ENCODE measurements around the gene EXO1.

Gene EXO1

GRCh38 chr1:241813768-241814320, 34.2 kb upstream of the EXO1 start:
- Histone ChIP-seq H2AFZ (ENCODE audit: low read depth, low read length, severe bottlenecking) (no peak overlapping the region), H3K27ac (ENCODE audit: low read depth, low read length) (no peak overlapping the region), H3F3A (ENCODE audit: insufficient read depth) (no peaks in the 10 kb centered on the region), H4K20me1 (ENCODE audit: low read depth, low read length) (no peaks in the 10 kb centered on the region), H3K4me2 (ENCODE audit: low read depth, low read length, poor library complexity, severe bottlenecking) (no peak overlapping the region), H3K79me2 (ENCODE audit: insufficient read depth, low read length) (no peaks in the 10 kb centered on the region), H3K9ac (ENCODE audit: low read length) (no peak overlapping the region), H3K27me3 (ENCODE audit: low read length) (no peaks in the 10 kb centered on the region), H3K9me2 (replicated peaks; ENCODE audit: insufficient read depth, low read length) (no peaks in the 10 kb centered on the region), H3K9me3 (ENCODE audit: insufficient read depth, low read length) (no peaks in the 10 kb centered on the region), H3K4me3 (ENCODE audit: insufficient read depth, low read length, poor library complexity, severe bottlenecking) (no peak overlapping the region), H3K36me3 (ENCODE audit: low read length) (no peaks in the 10 kb centered on the region)
- no peak for TF ChIP-seq CTCF (IDR thresholded peaks at IDR 0.05; ENCODE audit: insufficient read depth, low read length, poor library complexity, severe bottlenecking)
- TF ChIP-seq EZH2phosphoT487 (conservative IDR thresholded peaks at IDR 0.05; ENCODE audit: low read length): no peak

GRCh38 chr1:241816008-241816407, 32.0 kb upstream of the EXO1 start:
- Histone ChIP-seq H3K9me3 (ENCODE audit: insufficient read depth, low read length) (no peaks in the 10 kb centered on the region), H3K9ac (ENCODE audit: low read length) (no peak overlapping the region), H3K79me2 (ENCODE audit: insufficient read depth, low read length) (no peaks in the 10 kb centered on the region), H3K4me2 (ENCODE audit: low read depth, low read length, poor library complexity, severe bottlenecking) (no peak overlapping the region), H3F3A (ENCODE audit: insufficient read depth) (no peaks in the 10 kb centered on the region), H2AFZ (ENCODE audit: low read depth, low read length, severe bottlenecking) (no peak overlapping the region), H3K27ac (ENCODE audit: low read depth, low read length) (no peak overlapping the region), H4K20me1 (ENCODE audit: low read depth, low read length) (no peaks in the 10 kb centered on the region), H3K36me3 (ENCODE audit: low read length) (no peaks in the 10 kb centered on the region), H3K4me3 (ENCODE audit: insufficient read depth, low read length, poor library complexity, severe bottlenecking) (no peak overlapping the region), H3K9me2 (replicated peaks; ENCODE audit: insufficient read depth, low read length) (no peaks in the 10 kb centered on the region), H3K27me3 (ENCODE audit: low read length) (no peaks in the 10 kb centered on the region)
- TF ChIP-seq EZH2phosphoT487 (conservative IDR thresholded peaks at IDR 0.05; ENCODE audit: low read length) (no peak), CTCF (IDR thresholded peaks at IDR 0.05; ENCODE audit: insufficient read depth, low read length, poor library complexity, severe bottlenecking) (no peak)

- Histone ChIP-seq H3K4me3 (ENCODE audit: insufficient read depth, low read length, poor library complexity, severe bottlenecking) (no peak overlapping the region), H3K79me2 (ENCODE audit: insufficient read depth, low read length) (no peaks in the 10 kb centered on the region), H3K9me3 (ENCODE audit: insufficient read depth, low read length) (no peaks in the 10 kb centered on the region), H3K9ac (ENCODE audit: low read length) (no peak overlapping the region), H2AFZ (ENCODE audit: low read depth, low read length, severe bottlenecking) (no peak overlapping the region), H4K20me1 (ENCODE audit: low read depth, low read length) (no peaks in the 10 kb centered on the region), H3K27me3 (ENCODE audit: low read length) (no peaks in the 10 kb centered on the region), H3K9me2 (replicated peaks; ENCODE audit: insufficient read depth, low read length) (no peaks in the 10 kb centered on the region), H3K36me3 (ENCODE audit: low read length) (no peaks in the 10 kb centered on the region), H3F3A (ENCODE audit: insufficient read depth) (no peaks in the 10 kb centered on the region), H3K27ac (ENCODE audit: low read depth, low read length) (no peak overlapping the region), H3K4me2 (ENCODE audit: low read depth, low read length, poor library complexity, severe bottlenecking) (no peak overlapping the region)
- TF ChIP-seq CTCF (IDR thresholded peaks at IDR 0.05; ENCODE audit: insufficient read depth, low read length, poor library complexity, severe bottlenecking) (no peak), EZH2phosphoT487 (conservative IDR thresholded peaks at IDR 0.05; ENCODE audit: low read length) (no peak)
Measured at GRCh38 chr1:241817331-241817792, 30.6 kb upstream of the EXO1 start.

Measured in SU-DHL-6 (cell line).